GM19238 (cell line): ENCODE results near the gene SRRD.
"Not testable (repeated sequence)": the region's sequence is repeated elsewhere in the genome, so short reads cannot be mapped to it uniquely, and the experiment has no call there.

Experiments used
- DNase-seq: peaks from one replicate; pipeline ENCODE4 v3.0.0; 2011; ENCODE audit warnings: low spot score; ENCODE audit not compliant: insufficient read length

SRRD gene, protein sequence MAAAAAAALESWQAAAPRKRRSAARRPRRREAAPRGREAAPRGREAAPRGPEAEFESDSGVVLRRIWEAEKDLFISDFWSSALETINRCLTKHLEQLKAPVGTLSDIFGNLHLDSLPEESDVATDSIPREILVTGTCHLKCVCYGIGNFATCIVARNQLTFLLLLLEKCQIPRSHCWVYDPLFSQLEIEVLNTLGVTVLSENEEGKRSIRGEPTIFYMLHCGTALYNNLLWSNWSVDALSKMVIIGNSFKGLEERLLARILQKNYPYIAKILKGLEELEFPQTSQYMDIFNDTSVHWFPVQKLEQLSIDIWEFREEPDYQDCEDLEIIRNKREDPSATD

DNA sequence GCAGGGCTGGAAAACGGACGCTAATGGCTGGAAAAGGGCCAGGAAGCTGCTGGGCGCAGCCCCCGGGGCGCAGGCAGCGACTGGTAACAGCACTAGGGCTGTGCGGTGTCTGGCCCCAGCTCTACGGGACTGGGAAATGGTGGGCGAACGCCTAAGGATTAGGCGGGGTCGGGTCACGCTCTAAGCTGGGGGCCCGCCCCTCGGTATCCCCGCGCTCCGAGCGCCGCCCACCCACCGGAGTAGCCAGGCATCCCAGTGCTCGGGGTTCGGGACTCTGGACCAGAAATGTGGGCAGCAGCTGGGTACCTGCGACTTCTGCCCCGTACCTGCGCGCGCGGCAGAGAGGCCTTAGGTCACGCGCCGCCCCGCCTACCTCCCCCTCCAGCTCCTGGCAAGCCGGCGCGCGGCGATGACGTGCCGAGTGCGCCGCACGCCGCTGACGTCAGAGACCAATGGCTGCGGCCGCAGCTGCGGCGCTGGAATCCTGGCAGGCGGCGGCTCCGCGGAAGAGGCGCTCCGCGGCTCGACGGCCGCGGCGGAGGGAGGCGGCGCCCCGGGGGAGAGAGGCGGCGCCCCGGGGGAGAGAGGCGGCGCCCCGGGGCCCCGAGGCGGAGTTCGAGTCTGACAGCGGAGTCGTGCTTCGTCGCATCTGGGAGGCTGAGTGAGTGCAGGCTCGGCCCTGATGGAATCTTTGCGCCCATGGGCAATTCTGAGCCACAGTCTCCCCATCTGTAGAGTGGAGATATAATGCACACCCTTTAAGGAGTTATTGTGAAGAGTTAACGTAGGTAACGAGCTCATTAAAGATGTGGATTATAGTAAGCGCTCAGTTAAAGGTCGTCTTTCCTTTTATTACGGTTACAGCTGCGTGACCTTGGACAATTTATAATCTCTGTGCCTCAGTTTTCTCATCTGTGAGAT is at the start of gene SRRD, which contains the start of gene HPS4:
Gene SRRD, plus strand, starts transcription at position 439 of the 921 bp plus-strand sequence. Its CDS starts 14 bp downstream, at position 453.
Gene HPS4, minus strand, starts transcription at position 345 of the 921 bp plus-strand sequence. CDS start 2,021 bp downstream, outside the sequence.
- DNase-seq = peak; percentile 79

DNA sequence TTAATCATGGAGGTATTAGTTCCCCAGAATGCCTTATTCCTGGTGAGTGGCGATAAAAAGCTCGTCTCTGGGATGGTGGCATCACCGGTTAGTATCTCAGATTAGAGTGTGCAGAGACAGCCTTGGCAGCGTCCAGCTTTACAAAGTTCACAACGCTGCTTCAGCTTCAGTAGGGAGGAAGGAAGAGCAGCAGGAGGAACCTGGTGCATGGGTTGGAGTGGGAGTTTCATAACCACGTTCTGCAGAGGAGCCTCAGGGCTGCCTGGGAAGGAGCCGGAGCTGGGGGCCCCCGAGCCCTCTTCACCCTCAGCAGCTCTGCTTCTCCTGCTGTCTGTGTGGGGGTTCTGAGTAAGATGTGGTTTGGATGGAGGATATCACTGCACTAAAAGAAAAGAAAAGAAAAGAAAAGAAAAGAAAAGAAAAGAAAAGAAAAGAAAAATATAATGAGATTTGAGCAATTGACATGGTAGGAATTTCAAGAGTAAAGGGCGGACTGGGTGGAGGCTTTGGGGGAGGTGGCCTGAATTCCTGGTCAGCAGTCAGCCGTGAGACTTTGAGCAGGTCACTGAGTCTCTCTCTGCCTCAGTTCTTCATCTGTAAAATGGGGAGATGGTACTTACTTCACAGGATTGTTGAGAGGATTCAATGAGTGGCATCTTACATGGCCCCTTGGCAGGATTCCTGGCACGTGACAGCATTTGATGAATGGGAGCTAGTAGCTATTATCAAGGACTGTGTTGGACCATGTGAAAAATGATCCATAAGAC is 48.2 kb upstream of the SRRD start:
- no peak for DNase-seq

DNA sequence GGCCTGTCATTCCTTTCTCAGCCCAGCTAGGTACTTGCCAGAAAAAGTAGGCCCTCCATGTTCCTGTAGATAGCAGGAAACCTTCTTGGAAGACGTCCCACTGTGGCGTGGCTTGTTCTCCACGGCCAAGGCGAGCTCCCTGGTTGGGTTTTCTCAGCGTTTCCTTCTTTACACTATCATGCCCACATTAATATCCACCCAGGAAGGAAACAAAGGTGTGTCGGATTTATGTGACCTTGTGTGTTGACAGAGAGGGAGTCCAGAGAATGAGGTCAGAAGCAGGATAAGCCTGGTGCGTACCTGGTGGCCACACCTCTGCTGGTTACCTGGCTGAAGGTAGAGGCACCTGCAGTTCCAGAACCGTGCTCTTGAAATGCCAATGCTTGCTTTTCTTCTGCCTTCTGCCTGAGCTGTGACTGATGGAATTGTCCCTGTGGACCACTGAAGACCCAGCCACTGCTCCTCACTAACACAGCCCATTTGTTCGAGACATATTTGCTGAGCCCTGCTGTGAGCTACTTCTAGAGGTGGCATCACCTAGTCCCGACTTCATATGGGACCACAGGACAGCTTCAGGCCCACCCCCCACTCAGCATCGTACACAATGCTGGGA is 46.7 kb upstream of the SRRD start:
- no peak for DNase-seq

DNA sequence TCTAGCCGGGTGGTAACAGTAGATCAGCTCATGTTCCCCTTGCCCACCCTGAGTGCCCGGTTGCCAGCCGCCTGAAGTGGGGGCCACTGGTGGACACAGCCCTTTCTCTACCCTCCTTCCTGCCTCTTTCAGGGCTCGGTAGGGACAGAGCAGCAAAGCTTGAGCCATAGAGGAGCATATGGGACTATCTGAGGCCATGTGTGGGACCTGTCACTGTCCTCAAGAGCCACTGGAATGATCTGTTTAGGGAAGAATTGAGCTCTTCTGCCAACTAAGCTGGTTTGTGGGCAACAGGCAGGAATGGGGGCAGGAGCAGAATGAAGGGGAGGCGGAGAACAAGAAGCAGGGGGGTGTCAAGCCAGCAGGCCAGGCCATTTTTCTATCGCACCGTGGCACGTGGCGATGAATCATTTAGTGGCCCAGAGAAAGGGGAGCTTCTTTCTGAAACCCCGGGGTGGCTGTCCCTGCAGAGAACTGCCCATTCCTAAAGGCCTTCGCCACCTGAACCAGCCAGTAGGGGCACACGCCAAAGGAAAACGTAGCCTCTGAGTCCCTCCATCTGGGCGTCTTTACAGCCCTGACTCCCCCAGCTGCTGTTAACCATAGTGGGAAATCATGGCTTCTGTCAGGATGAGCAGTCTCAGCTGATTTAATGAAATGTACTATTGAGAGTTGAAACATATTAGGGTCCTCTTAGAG is 45.8 kb upstream of the SRRD start:
- DNase-seq = no peak

DNA sequence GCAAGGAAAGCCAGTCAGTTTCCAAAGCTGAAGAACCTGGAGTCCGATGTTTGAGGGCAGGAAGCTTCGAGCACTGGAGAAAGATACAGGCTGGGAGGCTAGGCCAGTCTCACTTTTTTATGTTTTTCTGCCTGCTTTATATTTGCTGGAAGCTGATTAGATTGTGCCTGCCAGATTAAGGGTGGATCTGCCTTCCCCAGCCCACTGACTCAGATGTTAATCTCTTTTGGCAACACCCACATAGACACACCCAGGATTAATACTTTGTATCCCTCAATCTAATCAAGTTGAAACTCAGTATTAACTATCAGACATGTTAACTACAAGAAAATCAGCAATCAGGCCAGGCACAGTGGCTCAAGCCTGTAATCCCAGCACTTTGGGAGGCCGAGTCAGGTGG is 44.9 kb upstream of the SRRD start:
- not testable (repeated sequence) for DNase-seq

DNA sequence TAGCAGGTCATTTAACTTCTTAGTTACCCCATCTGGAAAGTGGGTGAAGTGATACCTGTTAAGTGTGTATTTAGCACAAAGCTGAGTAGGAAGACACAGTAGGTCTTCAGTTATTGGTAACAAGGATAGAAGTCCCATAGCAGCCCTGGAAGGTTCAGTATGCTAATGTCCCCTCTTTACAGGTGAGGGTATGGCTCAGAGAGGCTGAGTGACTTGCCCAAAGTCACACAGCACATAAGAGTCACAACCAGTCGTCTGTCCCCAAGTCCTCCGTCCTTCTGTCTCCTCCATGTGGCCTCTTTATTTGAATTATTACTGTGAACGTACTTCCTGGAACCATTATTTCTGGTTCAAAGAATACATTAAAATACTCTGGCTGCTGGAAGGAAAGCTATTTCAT is 44.1 kb upstream of the SRRD start:
- no peak for DNase-seq

DNA sequence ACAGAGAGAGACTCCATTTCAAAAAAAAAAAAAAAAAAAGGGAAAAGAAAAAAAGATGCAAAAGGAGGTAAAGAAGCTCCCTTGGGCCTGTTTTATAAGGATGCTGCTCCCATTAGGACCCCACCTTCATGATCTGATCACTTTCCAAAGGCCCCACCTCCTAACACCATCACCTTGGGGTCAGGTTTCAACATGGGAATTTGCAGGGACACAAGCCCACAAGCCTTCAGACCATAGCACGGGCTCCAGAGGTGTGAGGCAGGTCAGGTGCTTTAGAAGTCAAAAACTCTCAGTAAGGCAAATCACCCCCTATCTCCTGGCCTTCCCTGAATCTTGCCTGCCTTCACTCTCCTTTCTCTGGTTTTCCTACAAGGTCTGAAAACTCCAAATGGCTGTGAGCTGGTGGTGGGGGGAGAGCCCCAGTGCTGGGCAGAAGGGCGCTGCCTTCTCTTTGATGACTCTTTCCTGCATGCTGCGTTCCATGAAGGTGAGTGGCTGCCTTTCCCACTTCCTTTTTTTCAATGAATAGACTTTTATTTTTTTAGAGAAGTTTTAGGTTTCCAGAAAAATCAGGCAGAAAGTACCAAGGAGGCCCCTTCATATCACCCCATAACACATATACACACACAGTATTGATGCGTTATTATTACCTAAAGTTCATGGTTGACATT is 41.5 kb upstream of the SRRD start:
- no peak for DNase-seq

DNA sequence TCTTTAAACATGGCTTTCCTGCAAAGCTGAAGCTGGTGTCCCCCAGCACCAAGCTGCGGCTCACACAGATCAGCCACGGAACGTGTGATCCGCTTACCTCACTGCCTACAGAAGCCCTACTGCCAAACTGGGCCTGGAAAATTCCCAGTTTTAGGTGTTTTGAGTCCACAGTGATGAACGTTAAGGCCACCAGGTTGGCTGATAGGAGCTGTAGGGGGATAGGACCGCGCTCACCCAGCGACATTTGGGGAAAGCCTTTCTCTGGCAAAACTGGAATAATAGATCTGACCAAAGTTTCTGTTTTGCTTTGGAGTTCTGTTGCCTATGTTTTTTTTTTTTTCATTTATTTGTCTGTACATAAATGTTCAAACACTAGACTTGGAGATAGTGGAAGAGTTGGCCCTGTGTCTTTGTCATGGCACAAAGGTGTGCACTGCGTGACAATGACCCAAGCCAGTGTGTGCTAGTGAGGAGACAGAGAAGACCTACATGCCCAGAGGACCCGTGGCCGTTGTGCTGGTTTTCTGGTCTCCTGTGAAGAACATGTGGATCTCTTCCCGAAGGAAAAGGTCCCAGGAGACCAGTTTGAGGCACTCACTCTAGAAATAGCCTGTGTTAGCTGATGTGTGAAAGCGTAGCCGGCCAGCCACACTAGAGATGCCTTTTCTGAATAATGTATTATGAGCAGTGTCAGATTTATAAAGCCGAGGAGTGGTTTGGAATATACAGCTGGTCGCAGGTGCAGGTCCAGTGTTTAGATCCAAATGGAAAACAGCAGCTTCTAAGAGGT is 39.6 kb upstream of the SRRD start:
- DNase-seq = no peak

DNA sequence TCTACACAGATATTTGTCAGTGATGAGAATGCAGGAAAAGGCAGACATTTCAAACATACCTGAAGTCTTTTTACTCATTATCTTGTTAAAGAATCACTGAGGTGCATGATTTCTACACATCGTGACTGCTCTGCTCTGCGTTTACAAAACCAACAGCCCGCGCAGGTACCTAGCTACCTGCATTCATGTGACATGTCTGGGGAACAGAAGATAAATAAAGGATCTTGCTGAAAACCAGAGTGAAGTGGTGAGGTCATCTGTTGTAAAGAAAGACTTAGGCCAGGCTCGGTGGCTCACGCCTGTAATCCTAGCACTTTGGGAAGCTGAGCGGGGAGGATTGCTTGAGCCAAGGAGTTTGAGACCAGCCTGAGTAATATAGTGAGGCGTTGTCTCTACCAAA is 38.9 kb upstream of the SRRD start:
- DNase-seq = no peak

DNA sequence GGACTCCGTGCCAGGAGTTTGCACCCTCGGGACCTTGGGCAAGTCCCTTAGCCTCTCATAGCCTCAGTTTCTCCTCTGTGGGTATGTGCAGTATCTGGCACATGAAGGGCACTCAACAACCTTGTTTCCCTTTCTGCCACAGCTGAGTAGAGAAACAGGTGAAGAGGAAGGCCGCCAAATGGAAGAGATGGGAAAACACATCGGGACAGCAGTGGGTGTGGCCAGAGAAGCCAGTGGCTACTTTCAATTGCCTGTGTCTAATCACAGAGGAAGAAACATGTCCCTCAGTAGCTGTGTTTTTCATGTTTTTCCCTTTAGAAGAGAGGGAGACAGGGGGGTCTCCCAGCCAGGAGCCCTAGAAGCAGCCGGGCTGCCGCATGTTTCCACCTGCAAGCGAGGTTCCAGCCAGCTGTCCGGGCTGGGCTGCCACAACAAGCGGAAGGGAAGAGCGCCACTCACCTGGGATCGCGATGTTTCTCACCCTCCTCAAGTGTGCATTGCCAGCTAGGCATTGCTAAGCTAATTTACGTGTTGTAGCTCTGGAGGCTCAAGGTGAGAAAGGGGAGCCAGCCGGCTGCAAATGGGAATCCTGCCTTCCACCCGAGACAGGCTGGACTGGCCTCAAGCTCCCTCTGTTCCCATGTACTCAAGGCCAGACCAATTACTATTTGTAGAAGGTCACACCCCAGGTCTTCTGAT is 38.0 kb upstream of the SRRD start:
- no peak for DNase-seq

DNA sequence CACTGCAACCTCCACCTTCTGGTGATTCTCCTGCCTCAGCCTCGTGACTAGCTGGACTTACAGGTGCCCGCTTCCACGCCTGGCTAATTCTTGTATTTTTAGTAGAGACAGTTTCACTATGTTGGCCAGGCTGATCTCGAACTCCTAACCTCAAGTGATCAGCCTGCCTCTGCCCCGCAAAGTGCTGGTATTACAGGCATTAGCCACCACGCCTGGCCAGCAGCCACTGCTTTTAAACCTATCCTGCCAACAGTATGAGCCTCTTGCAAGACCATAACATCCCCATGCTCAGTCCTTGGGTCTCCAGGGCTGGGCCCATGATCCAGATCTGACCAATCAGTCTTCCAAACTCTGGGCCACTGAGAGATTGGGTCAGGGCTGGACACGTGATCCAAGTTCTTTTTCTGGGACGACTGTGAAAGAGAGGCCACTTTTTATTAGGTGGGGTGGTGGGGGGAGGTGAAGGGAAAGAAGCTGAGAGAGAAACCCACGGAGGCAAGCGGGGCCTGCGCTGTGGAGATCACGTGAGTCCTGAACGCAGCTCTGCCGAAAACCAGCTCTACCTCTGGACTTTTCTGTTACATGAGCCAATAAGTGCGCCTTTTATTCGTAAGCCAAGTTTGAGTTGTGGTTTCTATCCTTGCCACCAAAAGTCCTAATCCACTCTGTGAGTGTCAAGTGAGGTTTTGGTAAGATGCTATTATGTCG is 36.7 kb upstream of the SRRD start:
- no peak for DNase-seq

DNA sequence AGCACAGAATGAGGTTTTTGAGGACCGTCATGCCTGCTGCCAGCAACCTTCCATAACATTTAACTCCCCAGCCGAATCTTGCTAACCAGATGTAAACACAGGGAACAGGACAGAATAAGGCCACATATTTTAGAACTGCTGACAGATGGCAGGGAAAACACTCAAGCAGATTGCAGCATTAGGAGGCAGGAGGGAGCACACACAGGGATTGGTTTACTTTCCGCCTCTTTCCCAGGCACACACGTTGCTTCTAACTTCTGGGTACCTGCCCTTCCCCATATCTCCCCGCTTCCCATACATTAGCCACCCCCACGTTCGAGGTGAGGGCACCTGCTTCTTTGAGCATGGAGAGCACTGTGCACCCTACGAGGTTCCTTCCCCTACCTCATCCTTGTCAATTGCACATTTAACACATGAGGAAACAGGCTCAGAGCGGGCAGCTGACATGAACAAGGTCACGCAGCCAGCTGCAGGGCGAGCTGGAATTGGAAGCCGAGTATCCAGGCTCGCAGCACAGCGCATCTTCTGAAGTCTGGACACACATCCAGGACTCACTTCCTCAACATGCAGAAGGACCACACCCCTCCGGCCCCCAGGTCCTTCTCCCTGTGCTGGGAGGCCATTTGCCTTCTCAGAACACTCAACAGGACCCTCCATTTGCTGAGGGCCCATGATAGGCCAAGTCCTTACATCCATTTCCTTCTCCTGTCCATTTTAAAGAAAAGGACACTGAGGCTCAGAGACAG is 35.9 kb upstream of the SRRD start:
- no peak for DNase-seq

DNA sequence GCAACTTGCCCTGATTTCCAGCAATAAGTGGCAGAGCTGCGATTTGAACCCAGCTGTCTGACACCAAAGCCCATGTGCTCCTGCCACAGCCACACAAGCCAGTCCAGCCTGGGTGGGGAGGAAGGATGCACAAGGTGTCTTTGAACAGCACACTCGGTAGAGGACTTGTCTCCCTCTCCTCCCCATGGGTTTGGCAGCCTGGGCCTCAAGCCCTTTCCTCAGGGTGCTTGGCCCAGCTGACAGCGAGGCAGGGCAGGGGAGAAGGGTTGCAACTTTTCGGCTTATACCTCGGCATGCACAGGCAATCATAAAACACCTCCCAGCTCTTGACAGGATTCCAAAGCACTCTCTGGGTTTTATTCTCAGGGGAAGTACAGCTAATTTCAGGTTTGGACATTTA is 35.3 kb upstream of the SRRD start:
- no peak for DNase-seq

DNA sequence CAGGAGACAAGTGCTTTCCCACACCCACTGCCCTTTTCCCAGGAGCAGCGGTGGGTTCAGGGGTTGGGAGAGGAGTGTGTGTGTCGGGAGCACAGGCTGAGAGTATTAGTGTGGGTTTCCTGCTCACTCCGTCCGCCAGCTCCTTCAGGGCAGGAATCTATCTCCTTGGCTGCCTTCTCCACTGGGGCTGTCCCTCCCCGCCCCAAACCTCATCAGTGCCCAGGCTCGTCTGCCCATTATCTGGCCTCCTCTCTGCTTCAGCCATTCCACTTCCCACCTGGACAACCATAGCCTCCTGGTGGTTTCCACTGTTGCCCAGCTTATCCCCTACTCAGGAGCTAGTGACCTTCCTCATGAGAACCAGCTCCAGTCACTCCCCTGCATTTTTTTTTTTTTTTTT is 34.7 kb upstream of the SRRD start:
- DNase-seq = no peak

DNA sequence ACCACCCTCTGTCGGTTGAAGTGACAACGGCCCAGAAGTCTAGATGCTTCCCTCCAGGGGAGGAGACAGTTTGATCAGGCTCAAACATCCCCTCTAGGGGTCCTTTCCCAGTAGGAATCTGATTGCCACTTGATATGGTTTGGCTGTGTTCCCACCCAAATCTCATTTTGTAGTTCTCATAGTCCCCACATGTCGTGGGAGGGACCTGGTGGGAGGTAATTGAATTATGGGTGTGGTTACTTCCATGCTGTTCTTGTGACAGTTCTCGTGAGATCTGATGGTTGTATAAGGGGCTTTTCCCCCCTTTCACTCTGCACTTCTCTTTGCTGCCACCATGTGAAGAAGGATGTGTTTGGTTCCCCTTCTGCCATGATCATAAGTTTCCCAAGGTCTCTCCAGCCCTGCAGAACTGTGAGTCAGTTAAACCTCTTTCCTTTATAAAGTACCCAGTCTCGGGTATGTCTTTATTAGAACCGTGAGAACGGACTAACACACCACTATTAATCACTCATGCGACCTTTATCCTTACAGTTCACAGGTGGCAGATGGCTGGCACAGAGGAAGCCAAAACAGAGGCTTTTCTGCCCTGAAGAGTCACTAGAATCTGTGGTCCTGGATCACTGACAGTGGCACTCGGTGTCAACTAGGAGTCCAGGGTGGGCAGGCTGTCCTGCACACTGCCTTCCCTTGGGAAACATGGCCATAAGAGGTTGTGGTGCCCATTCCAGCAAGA is 33.1 kb upstream of the SRRD start:
- no peak for DNase-seq

DNA sequence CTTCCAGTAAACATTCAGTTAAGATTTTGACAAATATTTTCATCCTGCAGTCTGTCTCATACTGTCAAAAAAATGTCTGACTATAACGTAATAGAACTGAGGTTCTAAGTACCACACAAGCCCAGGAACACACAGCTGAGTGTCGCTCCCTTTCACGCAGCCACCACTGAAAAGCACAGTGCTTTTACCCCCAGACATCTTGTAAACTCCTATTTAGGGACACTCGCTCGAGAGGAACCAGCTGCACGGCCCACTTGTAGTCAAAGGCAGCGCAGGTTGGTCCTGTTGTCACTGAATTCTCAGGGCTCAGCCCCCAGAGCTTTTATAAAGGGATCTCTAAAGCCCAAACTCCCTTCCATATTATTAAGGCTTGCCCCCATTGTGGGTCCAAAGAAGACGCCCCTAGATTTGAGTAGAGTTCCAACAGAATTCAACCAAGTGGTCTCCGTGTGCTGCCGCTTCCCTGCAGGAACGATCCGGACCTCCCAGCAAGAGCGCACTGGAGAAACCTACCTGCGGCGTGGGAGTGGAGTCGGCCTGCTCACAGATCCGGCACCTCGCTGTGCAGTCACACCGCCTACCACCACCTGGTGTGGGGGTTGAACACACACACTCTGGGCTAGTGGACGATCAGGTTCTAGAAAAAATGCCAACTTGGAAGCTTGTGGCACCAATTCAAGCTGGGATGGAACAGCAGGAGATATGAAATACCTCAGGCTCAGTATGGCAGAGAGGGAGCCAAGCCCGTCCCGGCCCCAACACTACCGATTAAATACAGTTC is 31.3 kb upstream of the SRRD start:
- no peak for DNase-seq
